HG03060 (cell line): ENCODE measurements around the gene JMY.

Source experiments
- ATAC-seq: cut with Tn5 transposase; IDR thresholded peaks from one replicate; pipeline ENCODE4 v1.9.1; 2021; ENCODE audit warnings: low read depth, moderate number of reproducible peaks; ENCODE audit not compliant: unreplicated experiment

Gene JMY

GRCh38 chr5:79285285-79285684 lies 49.4 kb downstream of the JMY start:
- ATAC-seq = no peak

- ATAC-seq = no peak
Observed at GRCh38 chr5:79285833-79286232, 49.9 kb downstream of the JMY start.

- ATAC-seq = no peak
Observed at GRCh38 chr5:79287380-79287779, 51.4 kb downstream of the JMY start.

GRCh38 chr5:79287907-79288306 lies 52.0 kb downstream of the JMY start:
- ATAC-seq = no peak

GRCh38 chr5:79295029-79295428 lies 59.1 kb downstream of the JMY start:
- no peak for ATAC-seq

GRCh38 chr5:79297661-79298060 lies 61.7 kb downstream of the JMY start:
- ATAC-seq = no peak

- ATAC-seq = no peak
Observed at GRCh38 chr5:79301046-79301712, 65.2 kb downstream of the JMY start.

- no peak for ATAC-seq
Observed at GRCh38 chr5:79302454-79302853, 66.5 kb downstream of the JMY start.

GRCh38 chr5:79305706-79306105 lies 69.8 kb downstream of the JMY start:
- no peak for ATAC-seq

GRCh38 chr5:79318935-79319614 lies 83.1 kb downstream of the JMY start:
- no peak for ATAC-seq

- no peak for ATAC-seq
Observed at GRCh38 chr5:79329453-79329852, 93.5 kb downstream of the JMY start.

GRCh38 chr5:79330071-79330470 lies 94.1 kb downstream of the JMY start:
- ATAC-seq = no peak

- ATAC-seq = no peak
Observed at GRCh38 chr5:79333852-79334557, 98.1 kb downstream of the JMY start.

GRCh38 chr5:79346420-79346824 lies 110.5 kb downstream of the JMY start:
- ATAC-seq = no peak

GRCh38 chr5:79349047-79349446 lies 113.1 kb downstream of the JMY start:
- no peak for ATAC-seq

GRCh38 chr5:79349881-79350280 lies 114.0 kb downstream of the JMY start:
- no peak for ATAC-seq

- ATAC-seq = no peak
Observed at GRCh38 chr5:79357398-79357797, 121.5 kb downstream of the JMY start.
